ENCODE results near the gene CHRNA5.

DNA sequence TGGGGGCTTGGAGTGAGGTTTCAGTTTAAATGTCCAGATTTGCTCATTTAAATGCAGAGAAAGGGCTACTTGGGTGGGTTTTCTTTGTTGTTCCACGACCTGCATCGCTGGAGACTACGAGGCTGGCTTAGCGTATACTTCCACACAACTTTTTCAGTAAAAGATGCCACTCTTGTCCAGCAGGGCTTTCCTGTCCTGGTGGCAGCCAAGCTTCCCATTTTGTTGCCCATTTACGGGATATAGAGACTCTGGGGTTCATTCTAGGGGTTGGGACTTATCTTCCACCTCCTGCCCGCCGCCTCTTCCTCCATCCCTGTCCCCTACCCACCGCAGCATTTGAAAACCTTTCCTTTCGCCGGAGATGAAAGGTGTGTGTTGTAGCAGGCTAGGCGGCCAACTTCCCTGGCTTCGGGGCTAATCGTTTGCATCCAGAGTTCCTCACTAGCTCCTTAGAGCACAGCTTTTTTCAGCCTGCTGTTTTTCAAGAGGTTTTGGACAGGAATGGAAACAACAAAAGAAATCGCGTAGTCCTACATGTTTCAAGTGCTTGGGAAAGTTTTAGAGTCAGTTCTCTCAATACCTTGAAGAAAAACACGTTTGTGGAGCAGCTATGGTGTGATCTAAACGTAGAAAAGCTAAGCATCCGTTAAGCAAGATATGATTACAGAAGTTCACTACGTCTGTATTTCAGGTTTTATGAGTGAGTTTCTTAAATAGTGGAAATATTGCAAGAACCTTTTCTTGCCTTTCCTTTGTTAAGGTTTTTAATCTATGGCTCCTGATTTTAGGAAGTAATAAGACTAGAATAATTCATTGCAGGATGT is 843 bp downstream of the CHRNA5 start:
- TF ChIP-seq, protein P1, sequence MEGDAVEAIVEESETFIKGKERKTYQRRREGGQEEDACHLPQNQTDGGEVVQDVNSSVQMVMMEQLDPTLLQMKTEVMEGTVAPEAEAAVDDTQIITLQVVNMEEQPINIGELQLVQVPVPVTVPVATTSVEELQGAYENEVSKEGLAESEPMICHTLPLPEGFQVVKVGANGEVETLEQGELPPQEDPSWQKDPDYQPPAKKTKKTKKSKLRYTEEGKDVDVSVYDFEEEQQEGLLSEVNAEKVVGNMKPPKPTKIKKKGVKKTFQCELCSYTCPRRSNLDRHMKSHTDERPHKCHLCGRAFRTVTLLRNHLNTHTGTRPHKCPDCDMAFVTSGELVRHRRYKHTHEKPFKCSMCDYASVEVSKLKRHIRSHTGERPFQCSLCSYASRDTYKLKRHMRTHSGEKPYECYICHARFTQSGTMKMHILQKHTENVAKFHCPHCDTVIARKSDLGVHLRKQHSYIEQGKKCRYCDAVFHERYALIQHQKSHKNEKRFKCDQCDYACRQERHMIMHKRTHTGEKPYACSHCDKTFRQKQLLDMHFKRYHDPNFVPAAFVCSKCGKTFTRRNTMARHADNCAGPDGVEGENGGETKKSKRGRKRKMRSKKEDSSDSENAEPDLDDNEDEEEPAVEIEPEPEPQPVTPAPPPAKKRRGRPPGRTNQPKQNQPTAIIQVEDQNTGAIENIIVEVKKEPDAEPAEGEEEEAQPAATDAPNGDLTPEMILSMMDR (IDR thresholded peaks at IDR 0.05), result 0 out of 3 replicates have a peak, but pooled peaks have one; percentile 7
- TF ChIP-seq BHLHE40 (IDR thresholded peaks at IDR 0.05; ENCODE audit: low read depth, low read length), result no peak
- TF ChIP-seq, protein P2, sequence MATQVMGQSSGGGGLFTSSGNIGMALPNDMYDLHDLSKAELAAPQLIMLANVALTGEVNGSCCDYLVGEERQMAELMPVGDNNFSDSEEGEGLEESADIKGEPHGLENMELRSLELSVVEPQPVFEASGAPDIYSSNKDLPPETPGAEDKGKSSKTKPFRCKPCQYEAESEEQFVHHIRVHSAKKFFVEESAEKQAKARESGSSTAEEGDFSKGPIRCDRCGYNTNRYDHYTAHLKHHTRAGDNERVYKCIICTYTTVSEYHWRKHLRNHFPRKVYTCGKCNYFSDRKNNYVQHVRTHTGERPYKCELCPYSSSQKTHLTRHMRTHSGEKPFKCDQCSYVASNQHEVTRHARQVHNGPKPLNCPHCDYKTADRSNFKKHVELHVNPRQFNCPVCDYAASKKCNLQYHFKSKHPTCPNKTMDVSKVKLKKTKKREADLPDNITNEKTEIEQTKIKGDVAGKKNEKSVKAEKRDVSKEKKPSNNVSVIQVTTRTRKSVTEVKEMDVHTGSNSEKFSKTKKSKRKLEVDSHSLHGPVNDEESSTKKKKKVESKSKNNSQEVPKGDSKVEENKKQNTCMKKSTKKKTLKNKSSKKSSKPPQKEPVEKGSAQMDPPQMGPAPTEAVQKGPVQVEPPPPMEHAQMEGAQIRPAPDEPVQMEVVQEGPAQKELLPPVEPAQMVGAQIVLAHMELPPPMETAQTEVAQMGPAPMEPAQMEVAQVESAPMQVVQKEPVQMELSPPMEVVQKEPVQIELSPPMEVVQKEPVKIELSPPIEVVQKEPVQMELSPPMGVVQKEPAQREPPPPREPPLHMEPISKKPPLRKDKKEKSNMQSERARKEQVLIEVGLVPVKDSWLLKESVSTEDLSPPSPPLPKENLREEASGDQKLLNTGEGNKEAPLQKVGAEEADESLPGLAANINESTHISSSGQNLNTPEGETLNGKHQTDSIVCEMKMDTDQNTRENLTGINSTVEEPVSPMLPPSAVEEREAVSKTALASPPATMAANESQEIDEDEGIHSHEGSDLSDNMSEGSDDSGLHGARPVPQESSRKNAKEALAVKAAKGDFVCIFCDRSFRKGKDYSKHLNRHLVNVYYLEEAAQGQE (IDR thresholded peaks at IDR 0.05), result no peak
- TF ChIP-seq, protein P3, sequence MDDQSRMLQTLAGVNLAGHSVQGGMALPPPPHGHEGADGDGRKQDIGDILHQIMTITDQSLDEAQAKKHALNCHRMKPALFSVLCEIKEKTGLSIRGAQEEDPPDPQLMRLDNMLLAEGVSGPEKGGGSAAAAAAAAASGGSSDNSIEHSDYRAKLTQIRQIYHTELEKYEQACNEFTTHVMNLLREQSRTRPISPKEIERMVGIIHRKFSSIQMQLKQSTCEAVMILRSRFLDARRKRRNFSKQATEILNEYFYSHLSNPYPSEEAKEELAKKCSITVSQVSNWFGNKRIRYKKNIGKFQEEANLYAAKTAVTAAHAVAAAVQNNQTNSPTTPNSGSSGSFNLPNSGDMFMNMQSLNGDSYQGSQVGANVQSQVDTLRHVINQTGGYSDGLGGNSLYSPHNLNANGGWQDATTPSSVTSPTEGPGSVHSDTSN (IDR thresholded peaks at IDR 0.05), result peak; percentile 7; the same call in 1 of the 2 replicates
- TF ChIP-seq CHD2 (IDR thresholded peaks at IDR 0.05; ENCODE audit: low read length, partially characterized antibody), result no peak
- TF ChIP-seq EHMT2 (IDR thresholded peaks at IDR 0.05; ENCODE audit: low read depth), result no peak
- TF ChIP-seq EHF (CRISPR knock-in tag; IDR thresholded peaks at IDR 0.05), result no peak
- TF ChIP-seq POLR2A (IDR thresholded peaks at IDR 0.05; ENCODE audit: low read length), result no peak
- no peak for TF ChIP-seq RFX5 (IDR thresholded peaks at IDR 0.05)
- no peak for TF ChIP-seq MYC (IDR thresholded peaks at IDR 0.05; ENCODE audit: borderline replicate concordance, low read length)

Measured in A549 (cell line).